A673 (cell line): Measurements from ENCODE around the gene ADAM30.

Experiments
- EZH2 ChIP-seq: fragments of 200-600 bp; sonication (generic); IDR thresholded peaks from 2 replicates; pipeline ENCODE4 v1.6.1; 2017; ENCODE audit warnings: borderline replicate concordance, low read depth, mild to moderate bottlenecking, mixed read lengths, antibody characterized with exemption, low read length; ENCODE audit not compliant: poor library complexity, severe bottlenecking
- TF ChIP-seq, protein P1 (sequence below): fragments of 300-800, 200-600 bp; sonication (generic); conservative IDR thresholded peaks from 2 replicates; pipeline ENCODE4 v1.5.1; 2017; ENCODE audit warnings: low read depth, mild to moderate bottlenecking, antibody characterized with exemption, low read length, moderate library complexity, mixed read lengths

GRCh38 chr1:119893827-119894700 lies 2.3 kb downstream of the ADAM30 start:
- TF ChIP-seq, protein P1, sequence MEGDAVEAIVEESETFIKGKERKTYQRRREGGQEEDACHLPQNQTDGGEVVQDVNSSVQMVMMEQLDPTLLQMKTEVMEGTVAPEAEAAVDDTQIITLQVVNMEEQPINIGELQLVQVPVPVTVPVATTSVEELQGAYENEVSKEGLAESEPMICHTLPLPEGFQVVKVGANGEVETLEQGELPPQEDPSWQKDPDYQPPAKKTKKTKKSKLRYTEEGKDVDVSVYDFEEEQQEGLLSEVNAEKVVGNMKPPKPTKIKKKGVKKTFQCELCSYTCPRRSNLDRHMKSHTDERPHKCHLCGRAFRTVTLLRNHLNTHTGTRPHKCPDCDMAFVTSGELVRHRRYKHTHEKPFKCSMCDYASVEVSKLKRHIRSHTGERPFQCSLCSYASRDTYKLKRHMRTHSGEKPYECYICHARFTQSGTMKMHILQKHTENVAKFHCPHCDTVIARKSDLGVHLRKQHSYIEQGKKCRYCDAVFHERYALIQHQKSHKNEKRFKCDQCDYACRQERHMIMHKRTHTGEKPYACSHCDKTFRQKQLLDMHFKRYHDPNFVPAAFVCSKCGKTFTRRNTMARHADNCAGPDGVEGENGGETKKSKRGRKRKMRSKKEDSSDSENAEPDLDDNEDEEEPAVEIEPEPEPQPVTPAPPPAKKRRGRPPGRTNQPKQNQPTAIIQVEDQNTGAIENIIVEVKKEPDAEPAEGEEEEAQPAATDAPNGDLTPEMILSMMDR: no peak
- no peak for TF ChIP-seq EZH2
